Neuron (in vitro differentiated cells): ENCODE data around the gene SLBP.

ENCODE experiments used
- H2AFZ ChIP-seq: one replicate; pipeline ENCODE4 v1.6.1; 2013; ENCODE audit warnings: low read depth, mild to moderate bottlenecking, inconsistent platforms, low read length, moderate library complexity
- H3K27me3 ChIP-seq: one replicate; pipeline ENCODE4 v1.6.1; 2013; ENCODE audit warnings: low read length; ENCODE audit not compliant: insufficient read depth
- H3K36me3 ChIP-seq: one replicate; pipeline ENCODE4 v1.6.1; 2013; ENCODE audit warnings: low read length; ENCODE audit not compliant: insufficient read depth
- H3K4me1 ChIP-seq: one replicate; pipeline ENCODE4 v1.6.1; 2013; ENCODE audit warnings: low read length; ENCODE audit not compliant: insufficient read depth
- H3K4me3 ChIP-seq: 2 replicates; pipeline ENCODE4 v1.5.1; 2013; ENCODE audit warnings: mild to moderate bottlenecking, low read length, moderate library complexity
- H3K9me3 ChIP-seq: one replicate; pipeline ENCODE4 v1.6.1; 2013; ENCODE audit warnings: low read length

The SLBP gene

GRCh38 chr4:1666391-1666790 is 45.7 kb downstream of the SLBP start:
- Histone ChIP-seq H3K9me3 (no peaks in the 10 kb centered on the region), H2AFZ (no peak overlapping the region), H3K4me1 (no peaks in the 10 kb centered on the region), H3K36me3 (no peaks in the 10 kb centered on the region), H3K27me3 (no peaks in the 10 kb centered on the region), H3K4me3 (no peak overlapping the region)

GRCh38 chr4:1664141-1664540 is 48.0 kb downstream of the SLBP start:
- no peaks in the 10 kb centered on the region for H3K9me3 ChIP-seq
- no peaks in the 10 kb centered on the region for H3K27me3 ChIP-seq
- H3K4me1 ChIP-seq, result no peaks in the 10 kb centered on the region
- H3K36me3 ChIP-seq, result no peaks in the 10 kb centered on the region
- H2AFZ ChIP-seq, result no peak overlapping the region
- H3K4me3 ChIP-seq, result no peak overlapping the region

- no peaks in the 10 kb centered on the region for H3K9me3 ChIP-seq
- no peaks in the 10 kb centered on the region for H3K36me3 ChIP-seq
These were observed 48.6 kb downstream of the SLBP start for GRCh38 chr4:1663549-1663948.

GRCh38 chr4:1661695-1662094 is 50.4 kb downstream of the SLBP start:
- no peak overlapping the region for H3K4me3 ChIP-seq
- no peaks in the 10 kb centered on the region for H3K4me1 ChIP-seq
- no peaks in the 10 kb centered on the region for H3K36me3 ChIP-seq
- no peak overlapping the region for H2AFZ ChIP-seq
- peaks cover 1% of the 10 kb centered on the region for H3K9me3 ChIP-seq
- no peaks in the 10 kb centered on the region for H3K27me3 ChIP-seq

More at GRCh38 chr4:1663549-1663948, 48.6 kb downstream of the SLBP start:
- H3K27me3 ChIP-seq, result no peaks in the 10 kb centered on the region
- no peak overlapping the region for H3K4me3 ChIP-seq
- no peak overlapping the region for H2AFZ ChIP-seq
- H3K4me1 ChIP-seq, result no peaks in the 10 kb centered on the region

GRCh38 chr4:1660948-1661677 is 51.0 kb downstream of the SLBP start:
- Histone ChIP-seq H3K4me1 (no peaks in the 10 kb centered on the region), H3K4me3 (no peak overlapping the region), H3K36me3 (no peaks in the 10 kb centered on the region), H2AFZ (no peak overlapping the region), H3K9me3 (peaks cover 1% of the 10 kb centered on the region), H3K27me3 (no peaks in the 10 kb centered on the region)

- no peaks in the 10 kb centered on the region for H3K27me3 ChIP-seq
- no peak overlapping the region for H3K4me3 ChIP-seq
- no peaks in the 10 kb centered on the region for H3K36me3 ChIP-seq
- no peaks in the 10 kb centered on the region for H3K4me1 ChIP-seq
- peaks cover 1% of the 10 kb centered on the region for H3K9me3 ChIP-seq
- no peak overlapping the region for H2AFZ ChIP-seq
These were observed 52.7 kb downstream of the SLBP start for GRCh38 chr4:1659104-1660043.

DNA sequence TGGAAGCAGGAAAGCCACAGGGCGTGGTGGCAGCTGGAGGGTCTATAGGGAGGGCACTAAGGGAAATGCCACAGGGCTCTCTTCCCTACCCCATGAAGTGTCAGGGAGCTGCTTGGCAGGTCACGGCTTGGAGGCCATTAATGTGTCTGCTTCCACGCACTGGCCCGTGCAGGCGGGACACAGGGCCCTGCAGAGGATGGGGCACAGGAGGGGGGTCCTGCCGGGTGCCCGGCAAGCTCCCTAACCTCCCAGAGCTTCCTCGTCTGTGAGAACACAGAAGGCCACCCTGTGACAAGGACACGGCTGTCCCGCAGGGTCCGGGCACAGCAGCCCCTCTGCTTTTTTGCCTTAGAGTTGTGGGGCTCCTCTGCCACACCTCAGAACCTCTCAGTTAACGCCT is 53.5 kb downstream of the SLBP start:
- no peaks in the 10 kb centered on the region for H3K4me1 ChIP-seq
- no peaks in the 10 kb centered on the region for H3K36me3 ChIP-seq
- H2AFZ ChIP-seq, result no peak overlapping the region
- H3K9me3 ChIP-seq, result peaks cover 1% of the 10 kb centered on the region
- H3K27me3 ChIP-seq, result no peaks in the 10 kb centered on the region
- no peak overlapping the region for H3K4me3 ChIP-seq

DNA sequence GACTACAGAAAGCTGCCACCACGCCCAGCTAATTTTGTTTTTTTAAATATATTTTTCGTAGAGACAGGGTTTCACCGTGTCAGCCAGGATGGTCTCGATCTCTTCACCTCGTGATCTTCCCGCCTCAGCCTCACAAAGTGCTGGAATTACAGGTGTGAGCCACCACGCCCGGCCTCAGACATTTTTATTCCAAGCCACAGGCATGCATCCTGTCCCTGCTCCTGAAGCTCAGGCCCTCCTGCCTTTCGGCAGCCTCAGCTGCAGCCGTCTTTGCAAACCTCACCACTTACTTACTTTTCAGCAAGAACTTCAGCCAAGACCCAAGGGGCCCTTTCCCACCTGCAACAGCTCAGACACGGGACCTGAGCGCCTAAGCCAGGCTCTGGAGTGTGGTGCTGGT is 54.0 kb downstream of the SLBP start:
- Histone ChIP-seq H3K27me3 (no peaks in the 10 kb centered on the region), H3K4me1 (no peaks in the 10 kb centered on the region), H3K9me3 (peaks cover 1% of the 10 kb centered on the region), H2AFZ (no peak overlapping the region), H3K4me3 (no peak overlapping the region), H3K36me3 (no peaks in the 10 kb centered on the region)

DNA sequence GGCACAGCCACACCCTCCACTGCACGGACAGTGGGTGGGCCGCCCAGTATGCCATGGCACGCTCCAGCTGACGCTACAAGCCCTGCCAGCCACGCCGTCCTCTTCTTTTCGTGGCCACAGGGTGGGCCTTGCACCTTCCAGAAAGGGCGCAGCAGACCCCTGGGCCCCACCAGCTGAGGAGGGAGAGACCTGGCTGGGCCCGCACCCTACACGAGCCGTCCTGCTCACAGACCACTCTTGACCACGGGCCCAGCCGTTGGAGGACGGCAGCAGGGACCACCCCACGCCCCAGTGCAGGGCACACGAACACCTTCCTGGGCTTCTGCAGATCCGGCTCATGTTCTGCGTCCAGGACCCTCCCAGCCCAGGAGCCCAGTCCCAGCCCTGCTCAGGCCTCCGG is 55.1 kb downstream of the SLBP start:
- no peaks in the 10 kb centered on the region for H3K4me1 ChIP-seq
- no peak overlapping the region for H3K4me3 ChIP-seq
- H3K27me3 ChIP-seq, result no peaks in the 10 kb centered on the region
- H3K36me3 ChIP-seq, result no peaks in the 10 kb centered on the region
- no peak overlapping the region for H2AFZ ChIP-seq
- peaks cover 1% of the 10 kb centered on the region for H3K9me3 ChIP-seq

- H3K4me1 ChIP-seq, result no peaks in the 10 kb centered on the region
- no peaks in the 10 kb centered on the region for H3K27me3 ChIP-seq
- H3K4me3 ChIP-seq, result no peak overlapping the region
- H2AFZ ChIP-seq, result no peak overlapping the region
- peaks cover 1% of the 10 kb centered on the region for H3K9me3 ChIP-seq
- no peaks in the 10 kb centered on the region for H3K36me3 ChIP-seq
These were observed 56.0 kb downstream of the SLBP start for GRCh38 chr4:1656132-1656531.

GRCh38 chr4:1655676-1656075 is 56.4 kb downstream of the SLBP start:
- peaks cover 1% of the 10 kb centered on the region for H3K9me3 ChIP-seq
- H3K4me1 ChIP-seq, result no peaks in the 10 kb centered on the region
- no peak overlapping the region for H2AFZ ChIP-seq
- no peaks in the 10 kb centered on the region for H3K27me3 ChIP-seq
- no peaks in the 10 kb centered on the region for H3K36me3 ChIP-seq
- no peak overlapping the region for H3K4me3 ChIP-seq

GRCh38 chr4:1655081-1655480 is 57.0 kb downstream of the SLBP start:
- no peaks in the 10 kb centered on the region for H3K27me3 ChIP-seq
- H3K4me3 ChIP-seq, result no peak overlapping the region
- H3K9me3 ChIP-seq, result peaks cover 1% of the 10 kb centered on the region
- H3K4me1 ChIP-seq, result no peaks in the 10 kb centered on the region
- H2AFZ ChIP-seq, result no peak overlapping the region
- no peaks in the 10 kb centered on the region for H3K36me3 ChIP-seq

DNA sequence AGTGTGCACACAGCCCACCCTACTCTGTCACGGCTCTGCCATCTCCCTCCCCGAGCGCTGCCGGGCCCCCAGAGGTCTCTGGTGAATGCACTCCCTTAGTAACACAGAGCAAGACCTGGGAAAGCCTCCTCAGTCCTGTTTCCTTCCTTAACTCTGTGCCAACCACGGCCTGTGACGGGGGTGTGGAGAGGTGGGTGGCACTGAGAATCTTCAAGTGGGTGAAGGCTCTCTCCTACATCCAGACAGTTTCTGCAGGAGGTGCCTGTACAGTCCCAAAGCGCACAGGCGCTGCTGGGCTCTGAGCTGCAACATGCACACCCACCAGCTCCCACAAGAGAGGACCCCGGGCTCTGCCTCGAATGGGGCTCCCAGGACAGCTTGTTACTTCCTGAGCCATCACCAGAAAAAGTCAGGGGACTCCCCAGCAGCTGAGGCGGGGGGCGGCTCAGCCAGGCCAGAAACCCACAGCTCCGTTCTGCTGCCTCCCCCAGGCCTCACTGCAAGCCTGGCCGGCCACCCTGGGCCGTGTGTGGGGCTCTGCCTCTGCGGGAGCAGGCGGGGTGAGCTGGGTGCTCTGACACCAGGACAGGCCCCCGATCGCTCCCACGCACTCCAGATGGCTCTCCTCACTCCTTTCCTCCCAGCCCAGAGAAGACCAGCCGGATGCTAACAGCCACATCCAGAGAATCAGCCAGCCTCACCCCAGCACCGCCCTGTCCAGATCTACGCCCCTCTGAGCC is 57.7 kb downstream of the SLBP start:
- no peaks in the 10 kb centered on the region for H3K36me3 ChIP-seq
- H2AFZ ChIP-seq, result no peak overlapping the region
- H3K9me3 ChIP-seq, result peaks cover 1% of the 10 kb centered on the region
- H3K4me1 ChIP-seq, result no peaks in the 10 kb centered on the region
- H3K27me3 ChIP-seq, result no peaks in the 10 kb centered on the region
- no peak overlapping the region for H3K4me3 ChIP-seq
